Hematopoietic multipotent progenitor cell treated with erythropoietin and hydrocortisone succinate and interleukin-3 and kit ligand, for 4 days (in vitro differentiated cells): ENCODE results near the gene AIFM2.
"Not testable (repeated sequence)": the region's sequence is repeated elsewhere in the genome, so short reads cannot be mapped to it uniquely, and the experiment has no call there.

ENCODE experiments used
- DNase-seq: peaks from one replicate; pipeline ENCODE4 v3.0.0-alpha.2; 2015

Gene AIFM2

GRCh38 chr10:70090013-70090412, 42.6 kb downstream of the AIFM2 start:
- no peak for DNase-seq

- DNase-seq, result no peak
These were observed 44.3 kb downstream of the AIFM2 start for GRCh38 chr10:70088308-70088698.

- no peak for DNase-seq
These were observed 44.9 kb downstream of the AIFM2 start for GRCh38 chr10:70087616-70088307.

GRCh38 chr10:70085975-70086613, 46.5 kb downstream of the AIFM2 start:
- no peak for DNase-seq

GRCh38 chr10:70084189-70084588, 48.4 kb downstream of the AIFM2 start:
- DNase-seq, result peak; percentile 32

- DNase-seq, result not testable (repeated sequence)
These were observed 51.8 kb downstream of the AIFM2 start for GRCh38 chr10:70080789-70081188.

- no peak for DNase-seq
These were observed 53.7 kb downstream of the AIFM2 start for GRCh38 chr10:70078937-70079336.

GRCh38 chr10:70078329-70078728, 54.3 kb downstream of the AIFM2 start:
- DNase-seq, result no peak

- no peak for DNase-seq
These were observed 57.7 kb downstream of the AIFM2 start for GRCh38 chr10:70074971-70075370.

GRCh38 chr10:70074165-70074564, 58.5 kb downstream of the AIFM2 start:
- no peak for DNase-seq

GRCh38 chr10:70070834-70071233, 61.8 kb downstream of the AIFM2 start:
- DNase-seq, result no peak

- DNase-seq, result no peak
These were observed 63.3 kb downstream of the AIFM2 start for GRCh38 chr10:70069346-70069745.

GRCh38 chr10:70068925-70069324, 63.7 kb downstream of the AIFM2 start:
- no peak for DNase-seq

GRCh38 chr10:70067586-70067985, 65.0 kb downstream of the AIFM2 start:
- no peak for DNase-seq

GRCh38 chr10:70066190-70066589, 66.4 kb downstream of the AIFM2 start:
- DNase-seq, result no peak

GRCh38 chr10:70064486-70064885, 68.1 kb downstream of the AIFM2 start:
- DNase-seq, result no peak

- no peak for DNase-seq
These were observed 69.1 kb downstream of the AIFM2 start for GRCh38 chr10:70063418-70064098.
